ENCODE data around the gene VSIR.

Gene VSIR

DNA sequence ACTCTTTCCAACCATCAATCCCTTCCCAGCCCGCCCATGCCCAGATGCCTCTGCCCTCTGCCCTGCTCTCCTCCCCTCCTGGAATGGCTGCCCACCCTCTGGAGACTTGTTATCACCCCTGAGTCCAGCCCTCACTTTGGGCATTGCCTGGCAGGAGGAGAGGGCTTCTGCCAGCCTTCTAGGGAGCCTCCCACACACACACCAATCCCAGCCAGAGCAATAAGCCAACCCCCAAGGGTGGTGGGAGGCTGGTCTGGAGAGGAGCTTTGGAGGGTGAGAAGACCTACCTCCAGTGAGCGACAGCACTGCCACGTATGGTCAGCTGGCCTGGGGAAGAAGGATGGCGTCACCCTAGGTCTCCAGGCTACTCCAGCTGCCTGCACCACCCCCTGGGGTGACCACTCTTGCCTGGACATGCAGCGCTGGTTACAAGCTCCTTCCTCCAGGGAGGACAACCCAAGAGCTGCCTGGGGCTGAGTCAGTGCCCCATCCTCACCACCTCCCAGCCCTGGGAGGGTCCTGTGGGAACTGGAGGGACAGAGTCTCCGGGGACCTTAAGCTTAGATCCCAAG is 62.2 kb downstream of the VSIR start:
- no peak for DNase-seq

DNA sequence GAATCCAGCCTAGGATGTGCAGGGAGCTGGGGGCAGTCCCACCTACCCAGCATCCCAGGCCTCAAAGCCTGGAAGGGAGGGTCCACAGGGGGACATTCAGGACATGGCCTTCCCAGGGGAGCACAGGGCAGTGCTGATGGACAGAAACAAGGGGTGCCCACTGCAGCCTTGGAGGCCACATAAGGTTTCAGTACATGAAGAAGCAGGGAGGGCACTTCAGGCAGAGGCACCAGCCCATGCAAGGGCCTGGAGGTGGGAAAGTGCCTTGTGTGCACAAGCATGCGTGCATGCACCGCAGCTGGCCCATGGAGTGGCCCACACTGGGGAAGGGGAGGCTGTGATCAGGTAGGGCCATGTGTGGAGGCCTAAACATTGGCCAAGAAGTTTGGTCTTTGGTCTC is 62.8 kb downstream of the VSIR start:
- no peak for DNase-seq

DNA sequence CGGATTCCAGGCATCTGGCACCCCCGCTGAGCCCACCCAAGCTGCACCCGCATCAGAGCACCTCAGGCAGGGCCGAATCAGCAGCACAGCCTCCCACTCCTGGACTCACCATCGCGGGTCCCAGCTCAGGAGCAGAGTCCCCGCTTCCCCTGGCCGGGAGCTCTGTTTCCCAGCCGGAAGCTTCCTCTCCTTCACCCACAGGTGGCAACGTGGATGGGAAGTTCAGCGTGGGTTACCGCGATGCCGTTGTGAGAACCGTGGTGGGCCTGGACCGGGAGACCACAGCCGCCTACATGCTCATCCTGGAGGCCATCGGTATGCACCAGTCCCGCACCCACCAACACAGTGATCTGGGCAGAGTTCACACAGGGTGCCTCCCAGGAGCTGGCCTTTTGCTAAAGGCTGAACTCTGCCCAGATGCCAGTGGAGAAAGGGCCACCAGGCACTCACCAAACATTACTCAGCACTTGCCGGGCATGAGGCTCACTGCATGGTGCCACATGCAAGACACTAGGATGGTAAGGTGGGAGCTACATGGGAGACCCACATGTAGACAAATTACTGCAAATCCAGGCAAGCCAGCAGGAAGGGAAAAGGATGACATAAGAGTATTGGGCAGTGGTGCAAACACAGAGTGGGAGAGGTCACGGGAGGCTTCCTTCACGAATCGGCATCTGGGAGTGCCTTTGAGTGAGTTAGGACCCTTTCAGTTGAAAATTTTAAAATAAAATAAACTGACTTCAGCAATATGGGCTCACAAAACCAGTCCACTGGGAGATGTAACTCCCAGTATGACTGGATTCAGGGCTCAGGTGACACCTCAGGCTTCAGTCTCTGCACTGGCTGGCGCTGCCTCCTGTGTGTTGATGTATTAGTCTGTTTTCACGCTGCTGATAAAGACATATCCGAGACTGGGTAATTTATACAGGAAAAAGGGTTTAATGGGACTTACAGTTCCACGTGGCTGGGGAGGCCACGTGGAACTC is 64.1 kb downstream of the VSIR start:
- no peak for DNase-seq

DNA sequence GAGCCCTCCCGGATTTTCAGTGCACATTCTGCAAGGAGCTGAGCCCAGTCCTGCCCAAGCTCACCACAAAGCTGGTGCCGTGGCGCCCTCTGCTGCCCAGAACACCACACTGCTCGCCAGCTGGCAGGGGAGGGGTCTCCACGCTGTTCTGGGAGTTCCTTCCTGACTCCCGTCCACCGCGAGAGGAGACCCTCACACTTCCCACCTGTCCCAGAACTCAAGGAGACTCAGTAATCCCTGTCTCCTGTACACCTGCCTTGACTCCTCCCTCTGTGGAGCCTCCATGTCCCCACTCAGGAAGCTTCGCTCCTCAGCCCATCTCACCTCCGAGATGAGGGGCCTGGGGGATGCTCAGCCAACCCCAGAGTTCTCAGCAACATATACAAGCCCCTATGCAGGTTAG is 65.0 kb downstream of the VSIR start:
- peak; percentile 31 for DNase-seq

DNA sequence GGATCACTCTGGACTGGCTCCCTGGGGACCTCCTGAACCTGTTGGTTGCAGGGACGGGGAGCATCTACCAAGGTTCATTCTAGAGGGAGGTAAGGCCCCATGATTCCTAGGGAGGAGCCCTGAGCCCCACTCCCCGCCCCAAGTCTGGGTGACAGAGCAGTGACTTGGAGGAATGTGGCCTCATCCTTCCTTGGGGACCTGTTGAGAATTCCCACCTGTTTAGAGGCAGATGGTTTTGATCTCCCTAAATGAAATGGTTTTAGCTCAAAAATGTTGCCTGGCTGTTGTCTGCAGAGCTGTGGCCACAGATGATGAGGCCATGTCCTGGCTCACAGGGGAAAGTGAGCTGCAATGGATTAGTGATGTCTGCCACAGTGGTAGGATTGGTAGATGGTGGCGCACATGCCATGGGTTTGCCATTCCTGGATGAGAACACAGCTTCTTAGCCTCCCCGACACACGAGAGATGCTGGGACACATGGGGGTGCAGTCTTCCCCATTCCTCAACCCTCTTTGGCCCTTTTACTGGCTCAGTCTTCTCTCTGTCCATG is 66.0 kb downstream of the VSIR start:
- no peak for DNase-seq

DNA sequence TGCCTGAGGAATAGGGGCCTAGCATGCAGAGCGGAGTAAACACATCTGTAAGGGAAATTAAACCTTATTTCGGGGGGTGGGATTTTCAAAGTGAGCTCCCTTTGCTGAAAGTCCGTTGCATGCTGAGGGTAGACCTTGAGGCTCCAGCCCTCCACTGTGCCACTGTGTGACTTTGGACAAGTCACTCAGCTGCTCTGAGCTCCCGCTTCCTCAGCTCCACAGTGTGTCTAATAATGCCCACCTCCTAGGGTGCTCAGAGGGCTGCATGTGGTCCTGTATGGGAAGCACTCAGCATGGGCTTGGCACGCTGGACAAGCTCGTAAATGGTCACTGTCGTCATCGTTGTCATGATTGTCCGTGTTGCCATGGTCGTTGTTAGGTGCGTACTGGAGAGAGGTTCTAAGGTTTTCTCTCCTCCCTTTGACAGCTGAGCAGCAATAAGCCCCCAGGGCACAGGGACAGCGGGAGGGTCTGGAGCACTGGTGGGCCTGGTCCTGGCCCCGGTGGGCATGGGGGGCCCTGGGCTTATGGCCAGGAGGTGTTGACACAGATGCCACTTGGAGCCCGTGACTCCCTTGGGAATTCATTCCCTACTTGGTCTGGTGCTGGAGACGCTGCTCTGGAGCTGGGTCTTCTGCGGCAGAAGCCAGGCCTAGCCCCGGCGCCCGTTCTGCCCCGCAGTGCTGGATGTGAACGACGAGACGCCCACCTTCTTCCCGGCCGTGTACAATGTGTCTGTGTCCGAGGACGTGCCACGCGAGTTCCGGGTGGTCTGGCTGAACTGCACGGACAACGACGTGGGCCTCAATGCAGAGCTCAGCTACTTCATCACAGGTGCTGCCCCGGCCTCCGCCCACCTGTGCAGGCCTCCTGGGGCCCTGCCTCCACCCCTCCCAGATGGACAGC is 66.9 kb downstream of the VSIR start:
- DNase-seq: no peak

DNA sequence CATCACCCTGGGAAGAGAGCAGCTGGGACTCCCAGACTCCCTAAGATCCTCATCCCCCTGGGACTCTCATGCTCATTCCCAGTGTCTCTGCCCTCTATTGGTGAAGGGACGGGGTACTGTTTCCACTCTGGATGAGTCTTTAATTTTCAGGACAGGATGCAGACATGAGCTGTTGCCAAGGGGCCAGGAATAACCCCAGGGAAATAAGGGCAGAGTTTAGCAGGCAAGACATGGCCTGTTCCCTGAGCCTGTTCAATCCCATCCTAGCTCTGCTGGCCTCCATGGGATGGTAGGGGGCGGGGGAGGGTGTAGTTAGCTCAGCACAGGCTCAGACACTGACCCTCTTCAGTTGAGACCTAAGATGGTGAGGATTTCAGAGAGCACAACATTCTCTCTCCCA is 67.7 kb downstream of the VSIR start:
- DNase-seq: no peak

DNA sequence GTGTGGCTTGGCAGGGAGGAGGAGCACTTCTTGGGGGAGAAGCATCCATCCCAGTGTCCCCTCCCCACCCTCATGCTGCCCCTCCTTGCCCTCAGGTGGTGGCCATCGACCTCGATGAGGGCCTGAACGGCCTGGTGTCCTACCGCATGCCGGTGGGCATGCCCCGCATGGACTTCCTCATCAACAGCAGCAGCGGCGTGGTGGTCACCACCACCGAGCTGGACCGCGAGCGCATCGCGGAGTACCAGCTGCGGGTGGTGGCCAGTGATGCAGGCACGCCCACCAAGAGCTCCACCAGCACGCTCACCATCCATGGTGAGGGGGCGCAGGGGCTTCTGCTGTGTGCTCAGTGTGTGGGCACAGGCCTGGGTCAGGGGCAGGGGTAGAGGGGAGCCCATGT is 68.5 kb downstream of the VSIR start:
- DNase-seq: no peak

DNA sequence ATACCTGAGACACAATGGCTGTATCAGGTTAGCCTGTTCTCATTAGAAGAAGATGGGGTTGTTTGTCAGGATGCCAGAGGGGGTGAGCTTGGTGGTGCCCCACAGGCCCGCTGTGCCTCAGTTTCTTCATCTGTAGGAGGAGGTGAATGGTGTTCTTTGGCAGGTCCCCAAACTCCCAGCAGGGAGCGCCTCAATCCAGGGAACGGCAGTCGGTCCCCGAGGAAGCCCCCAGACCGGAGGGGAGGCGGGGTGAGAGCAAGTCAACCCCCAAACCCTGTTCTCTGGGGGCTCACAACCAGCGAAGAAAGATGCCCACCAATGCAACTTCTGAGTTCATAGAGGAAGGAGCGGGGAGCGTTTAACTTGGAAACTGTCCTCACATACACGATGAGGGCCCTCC is 69.7 kb downstream of the VSIR start:
- DNase-seq: no peak

DNA sequence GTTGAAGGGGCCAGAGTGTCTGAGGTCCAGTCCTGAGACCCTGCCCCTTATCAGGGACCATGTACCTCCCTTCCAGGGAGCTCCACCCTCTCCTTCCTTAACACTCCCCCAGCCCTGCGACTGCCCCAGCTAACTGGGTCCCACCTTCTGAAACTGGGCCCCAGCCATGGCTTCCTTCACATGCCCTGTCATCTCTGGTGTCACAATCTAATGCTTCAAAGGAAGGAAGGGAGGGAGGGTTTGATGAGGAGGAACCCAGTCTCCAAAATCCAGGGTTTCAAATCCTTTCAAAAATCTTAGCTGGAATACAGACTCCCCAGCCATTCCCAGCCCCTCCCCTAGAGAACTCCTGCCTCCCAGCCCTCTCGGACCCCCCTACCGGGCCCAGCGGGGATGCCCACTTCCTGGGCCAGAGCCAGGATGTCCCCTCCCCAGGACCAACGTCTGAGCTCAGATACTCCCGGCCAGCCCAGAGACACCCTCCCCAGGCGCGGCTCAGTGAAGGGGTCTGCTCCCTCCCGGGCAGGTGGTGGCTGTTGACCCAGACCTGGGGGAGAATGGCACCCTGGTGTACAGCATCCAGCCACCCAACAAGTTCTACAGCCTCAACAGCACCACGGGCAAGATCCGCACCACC is 71.7 kb downstream of the VSIR start:
- DNase-seq: no peak

DNA sequence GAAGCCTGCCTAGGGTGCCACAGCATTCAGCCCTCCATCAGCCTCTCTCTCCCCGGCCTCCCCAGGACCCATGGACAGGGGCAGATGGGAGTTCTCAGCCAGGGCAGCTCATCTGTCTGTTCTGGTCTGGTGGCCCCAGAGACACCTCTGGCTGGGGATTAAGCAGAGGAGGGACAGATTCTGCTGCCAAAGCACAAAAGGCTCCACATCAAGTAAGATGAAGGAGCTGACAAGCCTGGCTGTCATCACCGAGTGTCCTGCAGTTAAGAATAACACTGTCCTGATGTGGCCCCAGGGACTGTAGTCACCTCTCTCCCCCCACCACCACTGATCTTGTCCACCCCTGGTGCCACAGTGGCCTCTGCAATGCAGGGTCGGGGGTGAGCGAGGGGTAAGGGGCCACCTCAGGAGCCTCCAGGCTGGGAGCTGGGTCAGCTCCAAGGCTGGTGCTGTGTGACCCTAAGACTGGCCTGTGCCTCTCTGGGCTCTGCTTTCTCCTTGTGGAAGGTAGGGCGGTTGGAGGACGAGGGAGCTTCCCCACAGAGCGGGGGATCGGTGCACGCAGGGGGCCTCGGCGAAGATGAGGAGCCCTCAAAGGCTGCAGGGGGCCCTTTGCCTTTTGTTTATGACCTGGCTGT is 72.5 kb downstream of the VSIR start:
- DNase-seq: no peak

DNA sequence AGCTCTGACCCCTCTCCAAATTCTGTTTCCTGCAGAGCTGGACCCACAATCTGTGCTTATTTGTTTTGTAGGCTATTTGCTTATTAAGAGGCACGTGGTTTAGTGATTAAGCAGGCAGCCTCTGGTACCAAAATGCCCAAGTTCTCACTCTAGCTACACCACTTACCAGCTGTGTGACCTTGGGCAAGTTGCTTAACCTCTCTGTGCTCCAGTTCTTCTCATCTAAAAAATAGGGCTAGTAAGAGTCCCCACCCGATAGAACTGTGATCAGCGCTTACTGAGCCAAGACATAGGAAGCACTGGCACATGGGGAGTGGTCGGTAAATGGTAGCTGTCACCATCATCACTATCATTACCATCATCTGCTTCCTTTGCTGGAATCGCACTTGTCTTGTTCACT is 74.6 kb downstream of the VSIR start:
- DNase-seq: no peak

DNA sequence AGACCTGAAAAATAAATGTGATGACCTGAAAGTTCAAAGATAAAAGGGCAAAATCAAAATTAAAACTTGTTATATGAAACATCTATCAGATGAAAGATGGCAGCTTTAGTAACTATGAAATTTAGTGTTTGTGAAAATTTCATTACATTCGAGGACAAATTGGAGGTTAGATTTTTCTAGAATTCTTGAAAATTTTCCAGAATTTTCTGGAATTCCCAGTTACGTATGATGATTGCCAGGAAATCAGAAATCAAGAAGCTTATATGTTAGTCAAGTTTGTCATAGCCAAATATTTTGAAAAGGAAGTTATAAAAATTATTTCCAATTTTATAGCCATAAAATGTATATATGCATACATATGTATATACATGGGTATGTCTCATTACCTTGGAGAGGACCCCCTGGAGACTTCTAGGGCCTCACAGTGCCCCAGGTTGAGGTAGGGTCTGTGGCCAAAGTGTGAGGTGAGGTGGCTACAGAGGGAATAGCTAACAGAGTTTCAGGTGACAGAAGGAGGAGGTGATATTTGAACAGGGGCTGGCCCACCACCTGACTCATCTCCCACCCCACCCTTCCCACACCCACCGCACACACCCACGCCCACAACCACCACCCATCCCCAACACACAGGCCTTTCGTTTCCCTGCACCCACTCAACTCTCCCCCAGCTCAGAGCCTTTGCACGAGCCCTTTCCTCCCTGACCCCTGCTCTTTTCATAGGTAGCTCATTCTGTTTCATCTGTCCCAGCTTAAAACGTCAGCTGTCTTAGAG is 75.2 kb downstream of the VSIR start:
- no peak for DNase-seq
